OCI-LY7 (cell line): Measurements from ENCODE around the gene INPP5A.

Experiments
- CTCF ChIP-seq: fragments of 200-600 bp; sonication (generic); conservative IDR thresholded peaks from 2 replicates; pipeline ENCODE4 v1.5.1; 2014; ENCODE audit warnings: mild to moderate bottlenecking, antibody characterized with exemption, low read length, moderate library complexity, mixed read lengths
- EZH2phosphoT487 ChIP-seq: fragments of 200-600 bp; sonication (generic); IDR thresholded peaks from 2 replicates; pipeline ENCODE4 v1.6.1; 2018; ENCODE audit warnings: low read depth, borderline replicate concordance, mild to moderate bottlenecking, mixed run types, antibody characterized with exemption, low read length, moderate library complexity, mixed read lengths

GRCh38 chr10:132802048-132802447, 264.5 kb downstream of the INPP5A start:
- TF ChIP-seq CTCF (no peak), EZH2phosphoT487 (no peak)
